ENCODE data around the gene HCRT.
"Not testable (repeated sequence)": the region's sequence is repeated elsewhere in the genome, so short reads cannot be mapped to it uniquely, and the experiment has no call there.

The HCRT gene

GRCh38 chr17:42160531-42160910 lies 24.7 kb downstream of the HCRT start:
- TF ChIP-seq, protein P1, sequence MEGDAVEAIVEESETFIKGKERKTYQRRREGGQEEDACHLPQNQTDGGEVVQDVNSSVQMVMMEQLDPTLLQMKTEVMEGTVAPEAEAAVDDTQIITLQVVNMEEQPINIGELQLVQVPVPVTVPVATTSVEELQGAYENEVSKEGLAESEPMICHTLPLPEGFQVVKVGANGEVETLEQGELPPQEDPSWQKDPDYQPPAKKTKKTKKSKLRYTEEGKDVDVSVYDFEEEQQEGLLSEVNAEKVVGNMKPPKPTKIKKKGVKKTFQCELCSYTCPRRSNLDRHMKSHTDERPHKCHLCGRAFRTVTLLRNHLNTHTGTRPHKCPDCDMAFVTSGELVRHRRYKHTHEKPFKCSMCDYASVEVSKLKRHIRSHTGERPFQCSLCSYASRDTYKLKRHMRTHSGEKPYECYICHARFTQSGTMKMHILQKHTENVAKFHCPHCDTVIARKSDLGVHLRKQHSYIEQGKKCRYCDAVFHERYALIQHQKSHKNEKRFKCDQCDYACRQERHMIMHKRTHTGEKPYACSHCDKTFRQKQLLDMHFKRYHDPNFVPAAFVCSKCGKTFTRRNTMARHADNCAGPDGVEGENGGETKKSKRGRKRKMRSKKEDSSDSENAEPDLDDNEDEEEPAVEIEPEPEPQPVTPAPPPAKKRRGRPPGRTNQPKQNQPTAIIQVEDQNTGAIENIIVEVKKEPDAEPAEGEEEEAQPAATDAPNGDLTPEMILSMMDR (IDR thresholded peaks at IDR 0.05; ENCODE audit: control insufficient read depth, insufficient read depth, low read depth, low read length, missing control alignments), result no peak
- no peak overlapping the region for H3K4me3 ChIP-seq (ENCODE audit: control insufficient read depth, low read depth, low read length)
- DNase-seq (ENCODE audit: low read depth), result no peak

- H3K4me3 ChIP-seq (ENCODE audit: control insufficient read depth, low read depth, low read length), result no peak overlapping the region
- TF ChIP-seq, protein P1 (IDR thresholded peaks at IDR 0.05; ENCODE audit: control insufficient read depth, insufficient read depth, low read depth, low read length, missing control alignments), result no peak
- DNase-seq (ENCODE audit: low read depth), result no peak
These were observed 25.3 kb downstream of the HCRT start for GRCh38 chr17:42159796-42160530.

DNA sequence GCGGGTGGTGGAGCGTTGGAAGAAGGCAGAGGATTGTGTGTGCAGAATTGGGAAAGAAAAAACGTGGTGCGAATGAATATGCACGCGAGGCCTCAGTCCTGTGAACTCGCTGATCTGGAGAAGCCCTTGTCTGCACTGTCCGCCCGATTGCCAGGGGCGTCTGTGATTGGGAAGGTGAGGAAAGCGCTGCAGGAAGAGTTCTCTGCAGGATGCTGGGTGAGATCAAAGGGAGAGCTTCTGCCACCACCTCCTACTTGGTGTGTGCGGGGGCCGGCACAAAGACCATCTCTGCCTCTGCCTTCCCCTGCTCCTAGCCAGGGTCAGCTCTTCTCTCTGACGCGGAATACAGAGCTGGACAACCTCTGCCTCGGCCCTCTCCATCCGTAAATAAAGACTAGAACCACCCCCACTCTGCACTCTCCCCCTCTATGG lies 29.6 kb downstream of the HCRT start:
- peak overlapping the region; percentile 43 for H3K4me3 ChIP-seq (ENCODE audit: control insufficient read depth, low read depth, low read length)
- TF ChIP-seq, protein P1 (IDR thresholded peaks at IDR 0.05; ENCODE audit: control insufficient read depth, insufficient read depth, low read depth, low read length, missing control alignments), result no peak
- DNase-seq (ENCODE audit: low read depth), result no peak

GRCh38 chr17:42153919-42154742 lies 31.1 kb downstream of the HCRT start:
- TF ChIP-seq, protein P1 (IDR thresholded peaks at IDR 0.05; ENCODE audit: control insufficient read depth, insufficient read depth, low read depth, low read length, missing control alignments), result no peak
- peak overlapping the region; percentile 57 for H3K4me3 ChIP-seq (ENCODE audit: control insufficient read depth, low read depth, low read length)
- DNase-seq (ENCODE audit: low read depth), result no peak

DNA sequence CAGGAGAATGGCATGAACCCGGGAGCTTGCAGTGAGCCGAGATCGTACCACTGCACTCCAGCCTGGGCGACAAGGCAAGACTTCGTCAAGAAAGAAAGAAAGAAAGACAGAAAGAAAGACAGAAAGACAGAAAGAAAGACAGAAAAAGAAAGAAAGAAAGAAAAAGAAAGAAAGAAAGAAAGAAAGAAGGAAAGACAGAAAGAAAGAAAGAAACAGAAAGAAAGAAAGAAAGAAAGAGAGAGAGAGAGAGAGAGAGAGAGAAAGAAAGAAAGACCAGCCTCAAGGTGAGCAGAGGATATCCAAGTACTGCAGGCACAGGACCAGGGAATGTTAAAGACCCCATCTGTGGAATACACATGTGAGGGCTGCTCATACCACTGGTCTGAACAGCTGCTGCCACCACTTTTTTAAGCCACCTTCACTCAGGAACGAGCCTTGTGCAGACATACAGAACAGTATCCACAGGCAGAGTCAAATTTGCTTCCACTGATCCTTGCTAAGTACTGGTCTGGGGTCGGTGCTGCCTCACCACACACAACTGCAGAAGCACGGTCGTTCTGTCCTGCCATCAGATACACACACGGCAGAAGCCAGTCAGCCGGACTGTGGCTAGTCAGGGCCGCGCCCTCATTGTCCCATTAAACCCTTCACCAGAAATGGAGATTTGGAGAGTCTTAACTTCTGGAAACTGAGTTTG lies 38.2 kb downstream of the HCRT start:
- DNase-seq (ENCODE audit: low read depth), result no peak
- no peak overlapping the region for H3K4me3 ChIP-seq (ENCODE audit: control insufficient read depth, low read depth, low read length)
- TF ChIP-seq, protein P1 (IDR thresholded peaks at IDR 0.05; ENCODE audit: control insufficient read depth, insufficient read depth, low read depth, low read length, missing control alignments), result no peak

DNA sequence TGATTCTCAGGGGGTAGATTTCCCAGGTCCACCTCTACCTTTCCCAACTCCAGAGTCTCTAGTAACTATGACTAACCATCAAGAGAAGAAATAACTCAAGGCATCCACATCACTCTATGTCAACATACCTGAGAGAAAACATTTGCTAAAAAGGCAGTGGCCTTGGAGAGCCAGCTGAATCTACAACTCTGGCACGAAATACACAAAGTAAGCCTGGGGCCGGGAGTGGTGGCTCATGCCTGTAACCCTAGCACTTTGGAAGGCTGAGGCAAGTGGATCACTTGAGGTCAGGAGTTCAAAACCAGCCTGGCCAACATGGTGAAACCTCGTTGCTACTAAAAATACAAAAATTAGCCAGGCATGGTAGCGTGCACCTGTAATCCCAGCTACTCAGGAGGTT lies 42.1 kb downstream of the HCRT start:
- not testable (repeated sequence) for DNase-seq (ENCODE audit: low read depth); H3K4me3 ChIP-seq (ENCODE audit: control insufficient read depth, low read depth, low read length)
